NCI-H187 treated with DMSO at 0.1 percent for 48 hours (cell line): ENCODE results near the gene DACT2.
"Not testable (repeated sequence)": the region's sequence is repeated elsewhere in the genome, so short reads cannot be mapped to it uniquely, and the experiment has no call there.

Experiments
- DNase-seq: peaks from one replicate; lab custom pipeline; 2025; lab: John Stamatoyannopoulos, UW

DACT2 gene

GRCh38 chr6:168282985-168283685, 36.4 kb downstream of the DACT2 start:
- DNase-seq = no peak

- DNase-seq = no peak
Measured at GRCh38 chr6:168281826-168282225, 37.8 kb downstream of the DACT2 start.

GRCh38 chr6:168281314-168281713, 38.3 kb downstream of the DACT2 start:
- DNase-seq = not testable (repeated sequence)

GRCh38 chr6:168280899-168281245, 38.7 kb downstream of the DACT2 start:
- no peak for DNase-seq

DNA sequence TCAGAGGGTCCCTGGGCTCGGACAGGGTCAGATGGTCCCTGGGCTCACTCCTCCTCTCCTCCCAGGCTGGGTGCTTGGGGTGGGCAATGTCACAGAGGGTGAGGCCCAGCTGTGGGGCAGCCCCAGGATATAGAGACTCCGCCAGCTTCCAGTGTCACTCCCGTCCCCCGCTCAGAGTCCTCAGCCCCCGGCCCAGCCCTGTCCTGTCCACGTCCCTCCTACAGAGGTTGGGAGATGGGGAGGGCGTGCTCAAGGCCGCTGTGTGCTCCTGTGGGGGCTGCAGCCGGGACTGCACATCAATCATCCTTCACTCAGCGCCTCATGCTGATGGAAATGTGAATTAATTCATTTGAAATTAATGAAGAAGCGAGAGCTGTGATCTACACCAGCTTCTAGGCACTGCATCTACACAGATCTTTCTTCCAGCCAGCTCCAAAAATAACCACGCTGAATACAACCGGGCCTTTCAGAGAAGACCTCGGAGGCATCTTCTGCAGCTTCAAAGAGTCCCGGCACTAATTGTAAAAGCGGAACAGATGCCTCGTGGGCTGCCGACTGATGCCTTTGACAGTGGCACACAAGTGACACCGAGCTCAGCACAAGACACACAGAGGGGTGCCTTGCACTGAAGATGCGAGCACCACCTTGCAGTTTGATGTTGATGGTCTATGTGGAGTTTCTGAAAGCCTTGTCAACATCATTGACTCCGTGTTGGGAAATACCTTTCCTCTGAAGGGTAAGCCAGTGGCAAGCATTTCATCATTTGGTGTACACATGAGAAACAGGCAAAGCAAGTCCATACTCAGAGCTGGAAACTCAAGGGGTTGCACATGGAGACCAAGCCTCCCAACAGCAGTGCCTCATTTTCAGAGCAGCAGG, 39.3 kb downstream of the DACT2 start:
- no peak for DNase-seq

- DNase-seq = no peak
Measured at GRCh38 chr6:168279403-168279935, 40.1 kb downstream of the DACT2 start.

DNA sequence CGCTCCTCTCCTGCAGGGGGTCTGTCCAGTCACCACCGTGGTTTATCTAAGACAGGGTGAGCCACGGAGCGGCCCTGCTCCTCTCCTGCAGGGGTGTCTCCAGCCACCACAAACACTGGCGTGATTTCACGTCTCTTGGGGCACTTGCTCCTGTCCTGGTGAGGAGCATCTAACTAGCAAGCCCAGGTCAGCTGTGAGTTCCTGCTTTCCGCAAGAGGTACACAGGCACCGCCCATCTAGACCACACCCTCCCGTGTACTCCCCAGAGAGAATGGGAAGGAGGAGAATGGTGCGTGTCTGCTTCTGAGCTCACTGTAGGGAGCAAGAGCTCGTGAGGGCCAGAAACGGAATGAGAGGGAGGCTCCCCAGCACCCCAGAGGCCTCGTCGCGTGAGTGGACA, 40.7 kb downstream of the DACT2 start:
- DNase-seq = no peak

DNA sequence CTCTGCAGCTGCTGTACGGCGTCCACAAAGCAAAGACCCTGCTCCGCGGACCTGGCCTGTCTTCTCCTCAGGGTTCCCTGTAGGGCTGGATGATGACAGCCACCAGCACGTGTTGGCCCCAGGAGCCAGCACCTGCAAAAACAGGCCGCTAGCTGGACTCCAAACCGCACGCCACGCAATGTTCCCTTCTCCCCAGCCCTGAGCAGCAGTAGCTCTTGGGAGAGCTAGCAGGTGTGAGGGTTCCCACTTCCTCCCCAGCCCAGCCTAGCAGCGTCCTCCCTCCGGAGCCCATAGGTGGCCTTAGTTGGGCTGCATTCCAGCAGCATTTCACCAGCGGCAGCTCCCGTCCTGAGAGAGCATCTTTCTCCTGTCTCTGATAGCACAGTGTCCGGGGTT, 42.3 kb downstream of the DACT2 start:
- DNase-seq = no peak

GRCh38 chr6:168276576-168277273, 42.9 kb downstream of the DACT2 start:
- DNase-seq = no peak

DNA sequence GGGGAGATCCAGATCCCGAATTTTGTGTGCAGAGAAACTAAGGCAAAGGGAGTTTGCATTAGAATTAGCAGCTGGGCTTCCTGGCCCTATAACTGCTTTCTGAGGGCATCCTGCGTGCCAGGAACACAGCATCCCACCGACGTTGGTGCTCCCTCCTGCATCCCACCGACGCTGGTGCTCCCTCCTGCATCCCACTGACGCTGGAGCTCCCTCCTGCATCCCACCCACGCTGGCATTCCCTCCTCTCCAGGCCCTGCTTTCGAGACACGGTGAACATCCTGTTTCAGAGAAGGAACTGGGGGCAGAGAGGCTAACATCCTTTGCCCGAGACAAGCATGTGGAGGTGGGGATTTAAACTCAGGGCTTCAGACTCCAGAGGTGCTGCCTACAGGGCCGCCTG, 44.4 kb downstream of the DACT2 start:
- DNase-seq = no peak

DNA sequence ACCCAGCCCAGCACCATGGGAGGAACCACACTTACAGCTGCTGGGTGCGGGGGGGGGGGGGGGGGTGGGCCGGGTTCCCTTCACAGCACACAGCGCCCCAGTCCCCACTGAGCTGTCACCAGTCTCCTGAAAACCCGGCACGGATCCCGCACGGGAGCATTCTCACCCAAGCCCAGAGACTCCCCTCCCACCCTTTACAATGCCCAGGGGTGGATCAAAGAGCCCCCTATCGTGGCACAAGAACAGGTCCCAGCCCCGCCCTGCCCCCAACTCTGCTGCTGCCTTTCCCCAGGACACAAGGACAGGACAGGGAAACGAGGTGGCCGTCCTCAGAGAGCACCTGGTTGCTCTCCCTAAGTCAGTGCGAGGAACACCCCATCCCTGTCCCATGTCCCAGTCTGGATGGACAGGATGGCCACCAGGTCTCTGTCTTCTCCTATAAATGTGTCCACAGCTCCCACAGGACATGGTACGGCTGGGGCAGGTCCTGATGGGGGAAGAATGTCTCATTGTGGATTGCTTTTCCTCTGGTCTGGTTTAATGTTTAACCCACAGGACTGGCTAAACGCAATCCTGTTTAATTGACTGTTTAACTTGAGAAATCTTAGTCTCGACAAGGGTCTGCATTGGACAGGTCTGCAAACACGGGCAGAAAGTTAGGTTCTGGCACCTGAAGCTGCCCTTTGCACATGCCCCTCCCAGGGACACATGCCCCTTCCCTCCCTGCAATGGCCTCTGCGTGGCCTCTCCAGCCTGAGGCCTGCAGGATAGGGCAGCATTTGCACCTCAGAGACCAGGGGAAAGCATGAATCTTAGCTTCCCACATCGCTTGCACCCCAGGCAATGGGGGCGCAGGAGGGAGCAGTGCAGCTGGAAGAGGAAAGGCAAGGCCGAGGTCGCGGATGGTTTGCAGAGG, 45.3 kb downstream of the DACT2 start:
- no peak for DNase-seq

DNA sequence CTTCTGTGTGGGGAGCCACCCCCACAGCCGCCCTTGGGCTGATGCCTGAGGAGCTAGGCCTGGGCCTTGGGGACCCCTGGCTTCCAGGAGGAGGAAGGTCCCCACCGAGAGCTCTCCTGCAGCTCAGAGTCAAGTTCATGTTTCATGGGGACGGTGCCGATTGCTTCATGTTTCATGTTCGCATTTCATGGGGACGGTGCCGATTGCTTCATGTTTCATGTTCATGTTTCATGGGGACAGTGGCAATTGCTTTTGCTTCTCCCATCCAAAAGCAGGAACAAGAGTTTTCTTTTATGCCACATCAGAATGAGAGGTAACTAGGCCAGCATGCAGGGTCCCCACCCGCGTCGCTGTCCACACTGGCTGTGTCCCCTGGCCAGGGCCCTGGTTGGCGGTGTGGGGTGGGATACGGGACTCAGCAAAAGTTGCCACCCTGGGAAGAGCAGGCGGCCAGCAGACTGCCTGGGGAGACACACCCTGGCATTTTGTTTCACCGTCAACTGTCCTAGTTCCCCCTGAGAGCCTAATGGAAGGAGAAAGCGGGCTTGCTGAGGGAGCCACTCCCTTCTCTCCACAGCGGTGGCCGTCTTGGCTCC, 46.0 kb downstream of the DACT2 start:
- peak; percentile 15 for DNase-seq

DNA sequence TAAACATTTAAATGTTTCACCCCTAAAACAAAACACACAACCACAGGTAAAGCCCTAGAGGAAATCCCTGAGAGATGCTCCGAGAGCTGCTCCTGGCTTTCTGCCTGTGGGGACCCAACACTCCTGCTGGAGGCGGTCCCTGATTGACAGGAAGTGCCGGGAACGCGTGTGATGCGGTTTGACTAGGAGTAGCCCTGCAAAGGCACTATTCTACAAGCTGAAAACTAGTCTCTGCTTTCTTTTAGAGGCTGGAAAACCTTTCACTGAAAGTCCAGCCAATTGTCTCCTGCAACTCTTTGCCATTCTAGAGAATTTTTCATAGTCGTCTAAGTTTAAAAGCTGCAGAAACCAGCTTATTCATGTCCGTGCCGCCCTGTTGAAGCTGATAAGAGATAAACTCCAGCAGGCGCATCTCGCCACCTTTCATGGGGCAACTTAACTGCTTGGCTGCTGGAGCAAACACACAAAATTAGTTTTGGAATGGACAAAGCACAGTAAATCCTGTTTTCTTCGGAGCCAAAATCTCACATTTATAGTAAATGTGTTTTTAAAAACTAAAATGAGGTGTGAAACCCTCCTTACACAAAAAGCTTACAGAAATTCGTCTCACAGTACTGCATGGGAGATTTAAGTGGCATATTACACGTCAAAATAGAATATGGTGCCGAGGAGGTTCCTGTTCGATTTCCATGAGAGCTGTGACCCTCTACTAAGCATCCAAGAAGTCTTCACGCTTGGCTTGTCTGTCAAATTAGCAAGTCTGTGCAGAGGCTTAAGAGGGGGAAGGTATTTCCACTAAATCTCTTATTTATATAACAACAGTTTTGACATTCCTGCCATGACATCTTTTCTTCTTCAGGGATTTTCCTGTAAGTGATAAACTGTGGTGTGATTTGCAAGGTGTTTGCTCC, 46.9 kb downstream of the DACT2 start:
- no peak for DNase-seq

GRCh38 chr6:168270274-168271172, 49.1 kb downstream of the DACT2 start:
- DNase-seq = no peak

DNA sequence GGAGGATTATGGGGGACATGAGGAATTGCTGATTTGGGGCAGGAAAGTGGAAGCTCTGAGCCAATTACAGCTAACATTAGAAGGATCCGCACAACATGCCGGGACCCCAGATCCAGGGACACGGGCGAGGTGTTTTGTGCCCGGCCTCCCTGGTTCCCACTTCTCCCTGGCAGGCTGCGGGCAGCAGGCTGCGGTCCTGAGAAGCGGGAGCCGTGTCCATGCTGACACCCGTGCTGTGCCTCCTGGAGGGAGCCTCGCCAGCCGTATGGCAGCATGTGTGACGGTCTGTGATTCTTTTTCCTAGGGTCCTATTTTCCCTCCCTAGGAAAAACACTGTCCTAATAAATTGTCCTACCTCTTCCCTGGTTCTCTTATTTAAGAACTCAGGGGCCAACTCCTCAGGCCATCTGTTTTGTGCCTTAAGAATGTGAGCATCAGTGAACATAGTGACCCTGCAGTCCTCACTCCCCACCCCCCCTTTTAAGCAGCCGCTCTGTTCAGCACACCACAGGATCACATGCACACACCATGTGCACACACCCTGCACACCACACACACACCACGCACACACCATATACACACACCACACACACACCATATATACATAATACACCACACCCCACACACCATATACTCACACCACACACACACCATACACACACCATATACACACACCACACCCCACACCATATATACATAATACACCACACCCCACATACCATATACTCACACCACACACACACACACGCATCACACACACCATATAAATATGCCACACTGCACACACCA, 49.9 kb downstream of the DACT2 start:
- DNase-seq = no peak

- no peak for DNase-seq
Measured at GRCh38 chr6:168268755-168269154, 50.8 kb downstream of the DACT2 start.

- not testable (repeated sequence) for DNase-seq
Measured at GRCh38 chr6:168267779-168268178, 51.8 kb downstream of the DACT2 start.
